ENCODE data around the gene MAD1L1. TPM values are rescaled to one million over a fixed set of nuclear protein-coding genes. Genes with fewer than 3 reads are reported as not detected.

MAD1L1 gene
- total and polyA plus RNA-seq, 2 donors (not counting 3 experiments of a cell fraction or from before 2014, with no cell fraction given), result 34.1 to 42.3 TPM

GRCh38 chr7:2271273-2272026 lies 38.7 kb upstream of the MAD1L1 start:
- no peaks in the 10 kb centered on the region for H3K9me3 ChIP-seq (replicated peaks; ENCODE audit: control insufficient read depth, insufficient read depth, low read length)
- H3K9ac ChIP-seq (replicated peaks; ENCODE audit: extremely low read depth, insufficient read depth, low read length), result no peak overlapping the region
- H3K27me3 ChIP-seq (ENCODE audit: control insufficient read depth in 2 of 2, insufficient read depth in 2 of 2, low read length in 2 of 2), result no peaks in the 10 kb centered on the region
- no peak for DNase-seq (ENCODE audit: low read depth, low spot score)
- no peak overlapping the region for H3K4me3 ChIP-seq (replicated peaks in 1 of 3; ENCODE audit: insufficient read depth in 1 of 3, low read depth in 1 of 3, low read length in 3 of 3)
- POLR2A ChIA-PET, result interaction anchor here (1.0 kb wide), 1 partner anchor 34 kb away, joined by 3 read pairs; no protein-coding TSS in a partner anchor
- intact Hi-C loops (cut with micrococcal nuclease) (no loop called here), dilution Hi-C loops (cut with MboI; ENCODE audit: extremely low pct_ligation_motif_present, low sequenced_read_pairs) (no loop called here)
- H3K4me2 ChIP-seq (ENCODE audit: insufficient read depth, low read length), result no peak overlapping the region
- CTCF ChIA-PET, result no interaction called here
- no peaks in the 10 kb centered on the region for H3K79me2 ChIP-seq (ENCODE audit: control insufficient read depth, insufficient read depth, low read length)
- H4K20me1 ChIP-seq (replicated peaks; ENCODE audit: control insufficient read depth, extremely low read depth, insufficient read depth, low read length), result no peaks in the 10 kb centered on the region
- no peaks in the 10 kb centered on the region for H3K9me1 ChIP-seq (replicated peaks; ENCODE audit: control insufficient read depth, extremely low read depth, insufficient read depth, low read length)
- no peak for TF ChIP-seq JUN (IDR thresholded peaks at IDR 0.05; ENCODE audit: borderline replicate concordance, insufficient read depth, insufficient read length, low read depth)
- TF ChIP-seq MYC (IDR thresholded peaks at IDR 0.05; ENCODE audit: low read depth, low read length), result no peak
- TF ChIP-seq POLR2A (IDR thresholded peaks at IDR 0.05; ENCODE audit: low read depth, low read length), result no peak
- TF ChIP-seq EZH2 (IDR thresholded peaks at IDR 0.05; ENCODE audit: borderline replicate concordance, low read depth, low read length, severe bottlenecking), result no peak
- TF ChIP-seq, protein P1, sequence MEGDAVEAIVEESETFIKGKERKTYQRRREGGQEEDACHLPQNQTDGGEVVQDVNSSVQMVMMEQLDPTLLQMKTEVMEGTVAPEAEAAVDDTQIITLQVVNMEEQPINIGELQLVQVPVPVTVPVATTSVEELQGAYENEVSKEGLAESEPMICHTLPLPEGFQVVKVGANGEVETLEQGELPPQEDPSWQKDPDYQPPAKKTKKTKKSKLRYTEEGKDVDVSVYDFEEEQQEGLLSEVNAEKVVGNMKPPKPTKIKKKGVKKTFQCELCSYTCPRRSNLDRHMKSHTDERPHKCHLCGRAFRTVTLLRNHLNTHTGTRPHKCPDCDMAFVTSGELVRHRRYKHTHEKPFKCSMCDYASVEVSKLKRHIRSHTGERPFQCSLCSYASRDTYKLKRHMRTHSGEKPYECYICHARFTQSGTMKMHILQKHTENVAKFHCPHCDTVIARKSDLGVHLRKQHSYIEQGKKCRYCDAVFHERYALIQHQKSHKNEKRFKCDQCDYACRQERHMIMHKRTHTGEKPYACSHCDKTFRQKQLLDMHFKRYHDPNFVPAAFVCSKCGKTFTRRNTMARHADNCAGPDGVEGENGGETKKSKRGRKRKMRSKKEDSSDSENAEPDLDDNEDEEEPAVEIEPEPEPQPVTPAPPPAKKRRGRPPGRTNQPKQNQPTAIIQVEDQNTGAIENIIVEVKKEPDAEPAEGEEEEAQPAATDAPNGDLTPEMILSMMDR (IDR thresholded peaks at IDR 0.05; ENCODE audit: extremely low read depth in 1 of 2, insufficient read depth in 1 of 2, low read depth in 1 of 2, low read length in 2 of 2), result no peak
- TF ChIP-seq FOS (IDR thresholded peaks at IDR 0.05; ENCODE audit: borderline replicate concordance, insufficient read depth, low read length), result no peak
- no peak for TF ChIP-seq POLR2AphosphoS5 (IDR thresholded peaks at IDR 0.05; ENCODE audit: insufficient read depth, low read depth, low read length)
- no peak for TF ChIP-seq GATA2 (IDR thresholded peaks at IDR 0.05; ENCODE audit: insufficient read depth, insufficient read length, low read depth, low read length)
- TF ChIP-seq MAX (IDR thresholded peaks at IDR 0.05; ENCODE audit: insufficient read depth, insufficient read length), result no peak
- peaks cover 0 to 6% of the 10 kb centered on the region in 2 experiments for H3K36me3 ChIP-seq (ENCODE audit: control insufficient read depth in 2 of 2, extremely low read depth in 1 of 2, insufficient read depth in 2 of 2, low read length in 2 of 2)
- FAIRE-seq, result no peak
- H3K27ac ChIP-seq (ENCODE audit: insufficient read depth, low read depth, low read length), result no peak overlapping the region
- H3K4me1 ChIP-seq (ENCODE audit: control insufficient read depth, extremely low read depth, insufficient read depth, low read length), result peaks cover 5% of the 10 kb centered on the region
- BruUV-seq (replicated peaks), result no TSS peak
- H2AFZ ChIP-seq (ENCODE audit: low read depth, low read length), result no peak overlapping the region
